Tibial nerve (tissue), 3 donors: ENCODE measurements around the gene RBM20.

Experiments
- CTCF ChIP-seq, 5 experiments: fragments of 200-600 bp in 3 of 5; fragments of 450-650 bp in 2 of 5; sonication (generic) in 3 of 5; IDR thresholded peaks; one replicate each; pipeline ENCODE4 v1.5.1; 2016 to 2019; ENCODE audit warnings: antibody characterized with exemption in 5 of 5, mild to moderate bottlenecking in 3 of 5, moderate library complexity in 2 of 5
- POLR2A ChIP-seq, 2 donors: fragments of 450-650 bp; IDR thresholded peaks; one replicate each; pipeline ENCODE4 v1.6.1; 2017; ENCODE audit warnings: antibody characterized with exemption in 2 of 2, mild to moderate bottlenecking in 2 of 2, moderate library complexity in 2 of 2

GRCh38 chr10:110706690-110707098 lies 62.6 kb downstream of the RBM20 start:
- no peak for TF ChIP-seq POLR2A (IDR thresholded peaks at IDR 0.05)
- TF ChIP-seq CTCF (IDR thresholded peaks at IDR 0.05): no peak
